HG03064 (cell line): ENCODE measurements around the gene SIGLEC7.
"Not testable (repeated sequence)": the region's sequence is repeated elsewhere in the genome, so short reads cannot be mapped to it uniquely, and the experiment has no call there.

Experiments
- ATAC-seq: cut with Tn5 transposase; IDR thresholded peaks from one replicate; pipeline ENCODE4 v1.9.1; 2021; ENCODE audit warnings: low read depth; ENCODE audit not compliant: unreplicated experiment

The SIGLEC7 gene

GRCh38 chr19:51137792-51138425 is 4.2 kb upstream of the SIGLEC7 start:
- ATAC-seq: no peak

DNA sequence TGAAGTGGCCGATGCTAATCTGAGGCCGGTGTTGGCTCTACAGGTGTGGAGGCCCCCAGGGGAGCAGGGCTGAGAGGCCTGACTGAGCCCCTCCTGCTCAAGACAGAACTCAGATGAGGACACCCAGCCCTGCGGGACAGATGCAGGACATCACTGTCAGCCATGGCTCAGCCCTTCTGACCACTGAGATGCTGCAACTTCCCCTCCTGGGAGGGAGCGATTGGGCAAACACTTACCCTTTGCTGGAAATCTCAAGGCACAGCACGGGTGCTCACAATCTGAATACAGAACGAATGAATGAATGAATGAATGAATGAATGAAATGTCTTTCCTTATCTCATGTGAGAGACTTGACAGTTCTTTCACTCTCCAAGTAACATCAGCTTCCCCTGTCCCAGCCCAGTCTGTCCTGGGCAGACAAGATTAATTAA is 3.5 kb upstream of the SIGLEC7 start:
- no peak for ATAC-seq

GRCh38 chr19:51139299-51140014 is 2.6 kb upstream of the SIGLEC7 start:
- no peak for ATAC-seq

DNA sequence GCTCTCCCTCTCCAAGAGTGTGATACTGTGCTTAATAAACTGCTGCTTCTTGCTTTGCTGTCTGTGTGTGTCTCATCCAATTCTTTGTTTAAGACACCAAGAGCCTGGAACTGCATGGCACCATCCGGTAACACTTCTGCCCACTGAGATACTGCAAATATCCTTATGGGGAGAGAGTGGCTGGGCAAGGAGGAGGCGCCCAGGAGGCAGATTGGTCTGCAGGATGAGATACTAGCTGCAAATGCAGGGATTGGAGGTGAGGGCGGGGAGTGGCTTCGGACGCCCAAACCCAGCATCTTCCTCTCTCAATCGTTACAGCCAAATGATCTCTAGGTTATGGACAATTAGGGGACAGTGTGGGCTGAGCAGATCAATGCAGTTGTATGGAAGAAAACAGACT is 1.7 kb upstream of the SIGLEC7 start:
- ATAC-seq: no peak

- no peak for ATAC-seq
Measured at GRCh38 chr19:51141181-51141580, 920 bp upstream of the SIGLEC7 start.

DNA sequence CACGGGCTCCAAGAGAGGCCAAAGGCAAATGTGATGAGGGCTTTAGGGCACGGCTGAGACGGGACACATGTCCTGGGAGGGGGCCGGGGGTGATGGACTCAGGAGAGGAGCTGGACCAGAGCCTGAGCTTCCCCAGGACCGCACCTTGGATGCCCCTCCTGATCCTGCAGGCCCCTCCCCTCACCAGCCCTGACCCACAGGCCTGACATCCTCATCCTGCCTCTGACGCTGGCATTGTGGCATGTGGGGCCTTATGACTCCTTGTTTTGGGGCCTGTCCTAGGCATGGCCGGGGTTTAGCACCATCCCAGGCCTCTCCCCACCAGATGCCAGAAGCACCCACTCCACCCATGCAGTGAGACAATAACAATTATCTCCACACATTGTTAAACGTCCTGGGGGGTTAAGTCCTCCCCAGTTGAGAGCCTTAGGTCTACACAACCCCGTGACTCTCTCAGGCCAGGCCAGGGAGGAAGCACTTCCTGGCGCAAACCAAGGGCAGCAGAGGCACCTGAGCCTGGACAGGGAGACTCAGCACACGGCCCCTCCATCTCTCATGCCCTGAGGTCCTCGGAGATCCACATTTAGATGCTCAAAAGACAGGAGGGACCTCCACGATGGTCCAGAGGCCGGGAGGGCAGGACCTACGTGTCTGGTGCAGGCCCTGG is 841 bp downstream of the SIGLEC7 start:
- not testable (repeated sequence) for ATAC-seq

DNA sequence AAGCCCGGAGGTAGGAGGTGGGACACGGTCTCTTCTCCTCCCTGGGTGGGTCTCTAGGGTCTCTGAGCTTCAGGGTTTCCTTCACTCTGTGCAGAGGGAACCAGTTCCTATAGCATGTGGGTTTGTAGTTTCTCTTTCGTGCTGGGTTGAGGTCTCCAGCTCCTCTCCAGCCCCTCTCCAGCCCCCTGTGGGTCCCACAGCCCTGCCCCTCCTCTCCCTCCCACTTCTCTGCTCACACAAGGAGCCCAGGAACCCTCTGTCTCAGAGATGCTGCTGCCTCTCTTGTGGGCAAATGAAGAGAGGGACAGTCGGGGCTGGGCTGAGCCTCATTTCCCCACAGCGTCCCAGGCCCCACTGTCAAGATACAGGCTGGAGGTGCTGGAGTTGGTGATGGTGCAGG is 1.4 kb downstream of the SIGLEC7 start:
- no peak for ATAC-seq

DNA sequence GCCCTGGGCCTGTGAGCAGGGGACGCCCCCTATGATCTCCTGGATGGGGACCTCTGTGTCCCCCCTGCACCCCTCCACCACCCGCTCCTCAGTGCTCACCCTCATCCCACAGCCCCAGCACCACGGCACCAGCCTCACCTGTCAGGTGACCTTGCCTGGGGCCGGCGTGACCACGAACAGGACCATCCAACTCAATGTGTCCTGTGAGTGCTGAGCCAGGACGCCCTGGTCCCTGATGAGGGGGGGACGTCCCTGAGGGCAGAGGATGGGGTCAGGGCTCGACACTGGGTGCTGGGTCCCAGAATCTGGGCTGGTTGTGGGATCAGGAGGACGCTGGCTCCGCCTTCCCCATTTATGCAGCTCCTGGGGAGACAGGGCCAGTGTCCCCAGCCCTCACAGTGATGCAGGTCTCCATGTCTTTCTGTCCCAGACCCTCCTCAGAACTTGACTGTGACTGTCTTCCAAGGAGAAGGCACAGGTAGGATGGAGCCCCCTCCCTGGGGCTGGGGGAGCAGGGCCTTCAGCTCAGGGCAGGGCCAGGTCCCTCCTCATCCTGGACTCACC is 2.5 kb downstream of the SIGLEC7 start:
- ATAC-seq: no peak

- no peak for ATAC-seq
Measured at GRCh38 chr19:51145916-51146493, 3.9 kb downstream of the SIGLEC7 start.

DNA sequence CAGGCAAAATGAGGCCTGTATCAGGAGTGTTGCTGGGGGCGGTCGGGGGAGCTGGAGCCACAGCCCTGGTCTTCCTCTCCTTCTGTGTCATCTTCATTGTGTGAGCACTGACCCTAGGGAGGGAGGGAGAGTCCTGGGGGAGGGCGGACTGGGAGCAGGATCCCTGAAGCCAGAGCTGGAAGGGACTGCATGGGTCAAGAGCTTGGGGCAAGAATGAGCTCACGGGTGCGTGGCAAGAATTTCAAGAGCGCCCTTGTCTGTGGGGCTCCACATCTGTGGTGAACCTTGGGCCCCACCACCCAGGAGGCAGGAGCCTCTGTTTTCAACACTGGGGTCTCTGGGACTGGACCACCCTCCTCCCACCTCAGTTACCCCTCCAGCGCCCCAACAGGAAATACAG is 4.7 kb downstream of the SIGLEC7 start:
- ATAC-seq: no peak

- no peak for ATAC-seq
Measured at GRCh38 chr19:51147663-51148062, 5.6 kb downstream of the SIGLEC7 start.

GRCh38 chr19:51148580-51148979 is 6.5 kb downstream of the SIGLEC7 start:
- ATAC-seq: no peak

- no peak for ATAC-seq
Measured at GRCh38 chr19:51150627-51151026, 8.5 kb downstream of the SIGLEC7 start.

DNA sequence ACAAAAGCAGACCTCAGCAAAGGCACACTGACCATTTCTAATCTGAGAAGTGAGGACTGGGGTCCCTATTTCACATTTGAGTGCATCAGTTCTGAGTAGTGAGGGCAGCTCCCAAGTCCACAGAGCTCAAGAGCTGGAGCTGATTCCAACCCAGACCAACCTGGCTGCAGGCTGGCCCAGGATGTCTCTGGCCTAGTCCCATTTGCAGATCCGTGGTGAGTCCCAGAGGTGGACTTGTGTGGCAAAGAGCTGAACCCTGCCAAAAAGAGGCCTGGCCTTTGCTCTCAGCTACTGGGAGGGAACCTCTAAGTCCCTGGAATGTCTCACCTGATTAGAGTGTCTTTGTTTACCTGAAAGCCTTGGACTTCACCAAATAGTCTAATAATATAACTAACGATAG is 14.6 kb downstream of the SIGLEC7 start:
- ATAC-seq: no peak

DNA sequence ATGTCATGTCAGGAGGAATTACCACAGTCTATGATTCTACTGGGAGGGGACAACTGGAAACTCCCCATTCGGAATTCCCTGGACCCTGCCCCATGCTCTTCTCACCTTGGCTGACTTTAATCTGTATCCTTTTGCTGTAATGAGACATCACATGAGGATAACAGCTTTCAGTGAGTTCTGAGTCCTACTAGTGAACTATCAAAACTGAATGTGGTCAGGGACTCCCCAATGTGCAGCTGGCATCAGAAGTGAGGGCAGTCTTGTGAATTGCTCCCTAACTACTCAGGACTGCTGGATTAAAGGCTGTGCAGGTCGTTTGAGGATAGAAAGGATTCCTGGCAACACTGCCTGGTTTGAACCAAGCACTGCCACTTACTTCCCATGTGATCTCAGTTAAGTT is 15.2 kb downstream of the SIGLEC7 start:
- ATAC-seq: no peak

DNA sequence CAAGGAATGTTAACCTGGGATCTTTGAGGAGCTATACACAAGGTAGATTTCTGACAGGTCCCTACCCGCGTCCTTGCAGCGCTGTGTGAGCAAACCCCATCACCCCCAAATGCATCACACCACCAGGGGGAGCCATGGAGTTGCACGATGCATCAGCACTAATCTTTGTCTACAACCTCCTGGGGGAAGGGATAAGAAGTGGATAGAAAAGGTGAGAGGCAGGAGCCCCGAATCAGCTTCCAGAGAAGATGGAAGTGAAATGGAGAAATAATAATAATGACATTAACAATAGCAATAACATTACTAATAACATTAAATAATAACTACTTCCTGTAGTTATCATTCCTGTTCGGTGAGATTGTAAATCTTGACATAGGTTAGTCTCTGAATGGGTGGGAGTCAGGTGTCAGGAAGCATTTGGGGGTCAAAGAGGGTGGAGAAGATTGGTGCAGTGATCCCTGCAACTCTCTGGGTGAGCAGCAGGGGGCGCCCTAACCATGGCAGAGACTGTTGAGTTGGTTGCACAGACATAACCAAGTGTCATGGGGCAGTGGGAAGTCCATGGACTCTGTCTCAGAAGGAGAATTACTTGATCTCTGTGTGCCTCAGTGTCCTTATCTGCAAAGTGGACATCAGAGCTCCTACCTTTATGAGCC is 16.5 kb downstream of the SIGLEC7 start:
- ATAC-seq: no peak

DNA sequence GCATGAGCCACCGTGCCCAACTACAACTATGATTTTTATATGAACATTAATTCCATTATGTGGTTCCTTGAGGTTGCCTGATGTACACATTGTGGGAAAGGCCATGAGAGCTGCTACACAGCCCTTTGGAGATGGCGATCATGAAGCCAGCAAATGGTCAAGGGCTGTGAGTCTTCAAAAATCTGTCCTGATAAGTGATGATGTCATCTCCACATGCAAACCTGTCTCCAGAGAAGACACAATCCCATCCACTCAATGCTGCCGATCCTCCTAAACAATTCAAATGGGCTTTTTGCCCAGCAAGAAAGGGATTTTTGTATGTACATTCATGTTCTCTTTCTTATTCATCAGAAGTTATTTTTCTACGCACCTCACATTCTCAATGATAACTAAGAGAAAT is 17.6 kb downstream of the SIGLEC7 start:
- no peak for ATAC-seq

GRCh38 chr19:51161266-51161665 is 19.2 kb downstream of the SIGLEC7 start:
- no peak for ATAC-seq

DNA sequence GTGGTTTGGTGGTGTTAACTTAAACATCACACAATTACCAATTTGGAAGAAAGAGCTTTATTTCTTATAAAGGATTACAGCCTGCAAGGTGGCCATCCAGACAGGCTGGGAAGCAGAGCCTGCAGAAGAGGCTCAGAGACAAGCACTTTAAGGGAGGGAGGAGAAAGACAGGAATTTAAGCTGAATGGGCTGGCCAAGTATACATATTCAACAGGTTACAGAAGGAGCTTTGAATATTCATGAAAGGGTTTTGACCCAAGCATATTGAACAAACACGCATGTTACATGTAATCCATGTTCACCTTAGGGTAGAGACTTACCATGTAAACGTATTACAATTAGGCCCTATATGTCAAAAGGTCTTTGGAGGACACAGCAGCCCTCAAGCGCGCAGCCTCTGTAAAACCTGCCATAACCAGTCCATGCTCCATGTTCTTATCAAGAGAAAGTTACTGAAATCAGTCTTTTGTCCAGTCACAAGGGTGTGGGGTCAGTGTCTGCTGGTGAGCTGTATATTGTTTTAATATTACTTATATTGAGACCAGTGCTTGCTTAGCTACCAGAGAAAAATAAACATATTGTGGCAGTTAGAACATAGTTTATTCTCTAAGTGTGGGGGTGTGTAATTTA is 19.9 kb downstream of the SIGLEC7 start:
- ATAC-seq: no peak

- ATAC-seq: no peak
Measured at GRCh38 chr19:51163257-51163656, 21.2 kb downstream of the SIGLEC7 start.
